ENCODE measurements around the gene GLIS1. TPM values are rescaled to one million over a fixed set of nuclear protein-coding genes. Genes with fewer than 3 reads are reported as not detected.

The GLIS1 gene
- total RNA-seq, 1 experiment from 2014 or later: 0.13 TPM

DNA sequence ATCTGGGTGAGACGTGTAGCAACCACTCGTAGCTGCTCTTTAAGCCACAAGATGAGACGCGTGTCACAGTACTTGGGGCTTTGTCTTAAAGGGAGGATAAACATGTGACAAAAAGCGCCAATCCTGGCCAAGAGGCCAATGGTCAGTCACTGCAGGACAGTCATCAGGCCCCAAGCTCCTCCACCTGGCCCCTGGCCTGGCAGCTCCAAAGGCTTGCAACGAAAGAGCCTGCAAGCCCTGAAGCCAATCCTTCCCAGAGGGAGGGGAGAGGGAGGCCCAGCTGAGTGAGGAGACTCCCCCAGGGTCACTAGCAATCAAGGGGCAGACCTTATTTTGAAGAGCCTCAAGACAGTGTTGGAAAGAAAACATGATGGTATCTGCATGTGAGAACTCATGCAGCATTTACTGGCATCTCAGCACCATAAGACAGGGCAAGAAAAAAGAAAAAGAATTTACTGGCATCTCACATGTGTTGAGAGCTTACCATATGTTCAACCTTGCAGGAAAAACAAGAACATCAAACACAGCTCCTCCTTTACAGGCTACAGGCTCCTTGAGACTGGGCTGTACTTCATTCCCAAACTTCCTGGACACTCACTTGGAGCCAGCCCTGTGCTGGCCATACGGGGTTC, 11.4 kb downstream of the GLIS1 start:
- intact Hi-C loops (cut with micrococcal nuclease; ENCODE audit: unreplicated experiment): no loop called here
- no peaks in the 10 kb centered on the region for H3K27me3 ChIP-seq (replicated peaks; ENCODE audit: insufficient read depth, low read depth, low read length, poor library complexity)
- no peak overlapping the region for H3K27ac ChIP-seq (ENCODE audit: low read depth, low read length, poor library complexity, severe bottlenecking)
- H3K4me3 ChIP-seq (ENCODE audit: low read depth, low read length, poor library complexity, severe bottlenecking): no peak overlapping the region
- no peak for DNase-seq (ENCODE audit: low spot score)
- BruUV-seq (replicated peaks): no TSS peak
- H3K4me1 ChIP-seq (ENCODE audit: insufficient read depth, low read length, poor library complexity, severe bottlenecking): no peaks in the 10 kb centered on the region
- CTCF ChIA-PET: no interaction called here
- TF ChIP-seq EZH2 (IDR thresholded peaks at IDR 0.05; ENCODE audit: borderline replicate concordance, low read depth, low read length, poor library complexity, severe bottlenecking): no peak
- TF ChIP-seq, protein P1, sequence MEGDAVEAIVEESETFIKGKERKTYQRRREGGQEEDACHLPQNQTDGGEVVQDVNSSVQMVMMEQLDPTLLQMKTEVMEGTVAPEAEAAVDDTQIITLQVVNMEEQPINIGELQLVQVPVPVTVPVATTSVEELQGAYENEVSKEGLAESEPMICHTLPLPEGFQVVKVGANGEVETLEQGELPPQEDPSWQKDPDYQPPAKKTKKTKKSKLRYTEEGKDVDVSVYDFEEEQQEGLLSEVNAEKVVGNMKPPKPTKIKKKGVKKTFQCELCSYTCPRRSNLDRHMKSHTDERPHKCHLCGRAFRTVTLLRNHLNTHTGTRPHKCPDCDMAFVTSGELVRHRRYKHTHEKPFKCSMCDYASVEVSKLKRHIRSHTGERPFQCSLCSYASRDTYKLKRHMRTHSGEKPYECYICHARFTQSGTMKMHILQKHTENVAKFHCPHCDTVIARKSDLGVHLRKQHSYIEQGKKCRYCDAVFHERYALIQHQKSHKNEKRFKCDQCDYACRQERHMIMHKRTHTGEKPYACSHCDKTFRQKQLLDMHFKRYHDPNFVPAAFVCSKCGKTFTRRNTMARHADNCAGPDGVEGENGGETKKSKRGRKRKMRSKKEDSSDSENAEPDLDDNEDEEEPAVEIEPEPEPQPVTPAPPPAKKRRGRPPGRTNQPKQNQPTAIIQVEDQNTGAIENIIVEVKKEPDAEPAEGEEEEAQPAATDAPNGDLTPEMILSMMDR (conservative IDR thresholded peaks at IDR 0.05; ENCODE audit: low read depth, low read length): no peak
- no peaks in the 10 kb centered on the region for H3K36me3 ChIP-seq (ENCODE audit: insufficient read depth, low read length, poor library complexity, severe bottlenecking)
- H3K9me3 ChIP-seq (ENCODE audit: low read depth, low read length, poor library complexity, severe bottlenecking): no peaks in the 10 kb centered on the region
- POLR2A ChIA-PET (ENCODE audit: low non-redundant PET): no interaction called here

DNA sequence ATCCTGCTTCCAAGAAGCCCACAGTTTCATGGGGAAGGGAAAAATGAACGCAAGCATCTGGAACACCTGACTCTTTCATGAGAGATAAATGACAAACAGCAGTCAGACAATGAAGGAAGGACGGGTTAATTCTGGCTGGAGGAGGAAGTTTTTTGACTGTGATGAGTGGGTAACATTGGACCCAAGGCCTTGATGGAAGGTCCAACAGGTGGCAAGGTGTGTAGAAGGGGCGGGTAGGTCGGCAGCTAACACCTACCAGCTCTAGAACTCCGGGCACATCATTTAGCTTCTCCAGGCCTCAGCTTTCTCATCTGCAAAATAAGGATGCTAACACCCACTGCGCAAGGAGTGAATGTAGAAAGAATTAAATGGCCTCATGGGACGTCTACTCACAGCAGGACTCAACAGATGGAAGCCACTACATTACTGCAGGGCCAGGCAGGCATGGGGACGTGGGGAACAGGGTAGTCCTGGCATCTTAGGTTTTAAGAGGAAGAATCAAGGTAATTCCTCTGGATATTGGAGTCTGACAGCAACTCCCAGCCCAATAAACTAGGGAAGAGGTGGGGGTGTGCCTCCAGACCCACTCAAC, 12.9 kb downstream of the GLIS1 start:
- CTCF ChIA-PET: interaction anchor here (1.0 kb wide), 1 partner anchor 240 kb away, joined by 4 read pairs; no protein-coding TSS in a partner anchor
- no TSS peak for BruUV-seq (replicated peaks)

GRCh38 chr1:53725238-53725689, 13.7 kb downstream of the GLIS1 start:
- DNase-seq (ENCODE audit: low spot score): peak; percentile 22
- no TSS peak for BruUV-seq (replicated peaks)
- H3K36me3 ChIP-seq (ENCODE audit: insufficient read depth, low read length, poor library complexity, severe bottlenecking): no peaks in the 10 kb centered on the region
- H3K4me1 ChIP-seq (ENCODE audit: insufficient read depth, low read length, poor library complexity, severe bottlenecking): no peaks in the 10 kb centered on the region
- POLR2A ChIA-PET (ENCODE audit: low non-redundant PET): no interaction called here
- CTCF ChIA-PET: interaction anchor here (1.0 kb wide), 1 partner anchor 239 kb away, joined by 4 read pairs; no protein-coding TSS in a partner anchor
- no peaks in the 10 kb centered on the region for H3K9me3 ChIP-seq (ENCODE audit: low read depth, low read length, poor library complexity, severe bottlenecking)
- H3K27ac ChIP-seq (ENCODE audit: low read depth, low read length, poor library complexity, severe bottlenecking): no peak overlapping the region
- TF ChIP-seq EZH2 (IDR thresholded peaks at IDR 0.05; ENCODE audit: borderline replicate concordance, low read depth, low read length, poor library complexity, severe bottlenecking): no peak
- TF ChIP-seq, protein P1 (conservative IDR thresholded peaks at IDR 0.05; ENCODE audit: low read depth, low read length): peak; percentile 45
- H3K27me3 ChIP-seq (replicated peaks; ENCODE audit: insufficient read depth, low read depth, low read length, poor library complexity): no peaks in the 10 kb centered on the region
- H3K4me3 ChIP-seq (ENCODE audit: low read depth, low read length, poor library complexity, severe bottlenecking): no peak overlapping the region
- intact Hi-C loops (cut with micrococcal nuclease; ENCODE audit: unreplicated experiment): no loop called here

More for the DNA sequence above, 12.9 kb downstream of the GLIS1 start:
- no peaks in the 10 kb centered on the region for H3K36me3 ChIP-seq (ENCODE audit: insufficient read depth, low read length, poor library complexity, severe bottlenecking)
- H3K4me3 ChIP-seq (ENCODE audit: low read depth, low read length, poor library complexity, severe bottlenecking): no peak overlapping the region
- H3K9me3 ChIP-seq (ENCODE audit: low read depth, low read length, poor library complexity, severe bottlenecking): no peaks in the 10 kb centered on the region
- H3K4me1 ChIP-seq (ENCODE audit: insufficient read depth, low read length, poor library complexity, severe bottlenecking): no peaks in the 10 kb centered on the region
- H3K27ac ChIP-seq (ENCODE audit: low read depth, low read length, poor library complexity, severe bottlenecking): no peak overlapping the region
- no peak for TF ChIP-seq EZH2 (IDR thresholded peaks at IDR 0.05; ENCODE audit: borderline replicate concordance, low read depth, low read length, poor library complexity, severe bottlenecking)
- TF ChIP-seq, protein P1 (conservative IDR thresholded peaks at IDR 0.05; ENCODE audit: low read depth, low read length): no peak
- intact Hi-C loops (cut with micrococcal nuclease; ENCODE audit: unreplicated experiment): no loop called here
- DNase-seq (ENCODE audit: low spot score): no peak
- no peaks in the 10 kb centered on the region for H3K27me3 ChIP-seq (replicated peaks; ENCODE audit: insufficient read depth, low read depth, low read length, poor library complexity)
- POLR2A ChIA-PET (ENCODE audit: low non-redundant PET): no interaction called here

Data from A673 (cell line).